Mucosa of rectum (tissue), 2 donors: ENCODE data around the gene PLA2G4D.

ENCODE experiments used
- H3K27ac ChIP-seq, 2 donors: one replicate each; pipeline ENCODE4 v1.7.0; 2013; ENCODE audit warnings: inconsistent platforms in 2 of 2, low read depth in 2 of 2, low read length in 2 of 2
- H3K27me3 ChIP-seq, 2 donors: one replicate each; pipeline ENCODE4 v1.7.0; 2013; ENCODE audit warnings: low read length in 2 of 2; ENCODE audit not compliant: control insufficient read depth in 2 of 2, insufficient read depth in 2 of 2
- H3K36me3 ChIP-seq, 2 donors: one replicate each; pipeline ENCODE4 v1.7.0; 2013; ENCODE audit warnings: low read length in 2 of 2; ENCODE audit not compliant: control insufficient read depth in 2 of 2, insufficient read depth in 2 of 2
- H3K4me1 ChIP-seq, 2 donors: one replicate each; pipeline ENCODE4 v1.7.0; 2013; ENCODE audit warnings: low read length in 2 of 2, mild to moderate bottlenecking in 1 of 2; ENCODE audit not compliant: control insufficient read depth in 2 of 2, insufficient read depth in 2 of 2
- H3K4me3 ChIP-seq, 2 donors: one replicate each; pipeline ENCODE4 v1.7.0; 2013; ENCODE audit warnings: low read length in 2 of 2
- H3K9ac ChIP-seq, 2 donors: one replicate each; pipeline ENCODE4 v1.7.0; 2013; ENCODE audit warnings: low read length in 2 of 2, low read depth in 1 of 2, mild to moderate bottlenecking in 1 of 2
- H3K9me3 ChIP-seq, 2 donors: one replicate each; pipeline ENCODE4 v1.7.0; 2013; ENCODE audit warnings: low read length in 2 of 2; ENCODE audit not compliant: control insufficient read depth in 2 of 2
- donor health status: healthy.
- donor health status: Normal muscosa, but diverticular disease.

The PLA2G4D gene

DNA sequence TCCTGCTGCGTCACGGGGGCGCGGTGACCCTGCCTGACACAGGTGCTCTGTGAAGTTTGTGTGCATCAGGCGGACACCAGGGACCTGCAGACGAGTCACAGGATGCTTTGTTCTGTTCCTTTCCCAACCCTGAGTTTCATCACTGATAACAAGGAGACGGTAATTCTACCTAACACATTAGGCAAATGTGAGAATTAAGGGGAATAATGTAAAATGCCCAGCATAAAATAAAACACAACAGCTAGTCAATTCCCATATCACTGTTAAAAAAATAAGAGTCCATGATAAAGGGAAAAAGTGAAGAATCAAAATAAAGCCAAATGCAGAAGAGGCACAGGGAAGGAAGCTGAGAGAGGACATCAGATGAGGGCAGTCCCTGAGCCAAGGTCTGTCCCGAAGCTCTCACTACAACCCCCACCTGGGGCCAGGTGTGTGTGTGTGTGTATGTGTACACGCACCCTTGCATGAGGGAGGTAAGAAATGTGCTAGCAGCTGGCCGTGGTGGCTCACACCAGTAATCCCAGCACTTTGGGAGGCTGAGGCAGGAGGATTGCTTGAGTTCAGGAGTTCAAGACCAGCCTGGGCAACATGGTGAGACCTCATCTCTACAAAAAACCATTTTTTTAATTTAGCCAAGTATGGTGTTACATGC, 27.5 kb downstream of the PLA2G4D start:
- Histone ChIP-seq H3K36me3 (no peaks in the 10 kb centered on the region), H3K9ac (no peak overlapping the region), H3K9me3 (no peaks in the 10 kb centered on the region), H3K4me1 (peaks cover 0 to 4% of the 10 kb centered on the region in 2 donors), H3K4me3 (no peak overlapping the region), H3K27me3 (no peaks in the 10 kb centered on the region), H3K27ac (no peak overlapping the region)

DNA sequence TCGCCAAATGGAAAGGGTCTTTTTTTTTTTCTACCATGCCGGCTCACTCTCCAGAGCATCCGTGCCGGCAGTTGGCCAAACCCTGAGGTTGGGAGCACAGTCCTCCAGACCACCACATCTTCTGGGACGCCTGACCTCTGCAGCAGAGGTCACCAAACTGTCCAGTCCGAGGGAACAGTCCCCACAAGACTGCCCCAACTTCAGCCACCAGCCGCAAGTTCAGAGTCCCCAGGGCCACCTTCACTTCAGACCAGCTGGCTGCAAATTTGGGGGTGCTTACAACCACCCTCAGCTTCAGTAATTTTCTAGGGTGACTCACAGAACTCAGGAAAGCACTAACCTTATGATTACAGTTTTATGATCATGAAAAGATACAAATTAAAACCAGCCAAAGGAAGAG, 28.9 kb downstream of the PLA2G4D start:
- no peaks in the 10 kb centered on the region for H3K9me3 ChIP-seq
- H3K36me3 ChIP-seq: no peaks in the 10 kb centered on the region
- no peak overlapping the region for H3K9ac ChIP-seq
- H3K4me1 ChIP-seq: peaks cover 0 to 4% of the 10 kb centered on the region in 2 donors
- H3K27me3 ChIP-seq: no peaks in the 10 kb centered on the region
- no peak overlapping the region for H3K4me3 ChIP-seq
- no peak overlapping the region for H3K27ac ChIP-seq

DNA sequence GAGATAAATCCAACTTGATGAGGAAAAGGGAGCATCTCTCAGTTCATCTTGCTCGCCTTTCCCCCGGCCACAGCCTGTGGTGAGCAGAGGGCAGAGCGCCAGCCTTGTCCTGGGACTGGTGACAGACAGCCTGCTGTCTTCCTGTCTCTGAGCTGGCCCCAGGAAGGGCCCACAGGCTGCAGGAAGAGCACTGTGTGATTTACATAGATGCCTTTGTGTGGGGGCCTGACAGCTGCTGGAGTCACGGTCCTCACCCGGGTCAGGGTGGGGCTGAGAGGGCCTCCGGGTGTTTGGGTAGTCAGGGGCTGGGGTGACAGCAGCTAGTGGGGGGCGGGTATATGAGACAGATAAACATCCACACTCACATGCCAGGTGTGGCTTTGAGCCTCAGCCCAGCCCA, 29.3 kb downstream of the PLA2G4D start:
- Histone ChIP-seq H3K4me3 (no peak overlapping the region), H3K4me1 (peaks cover 0 to 4% of the 10 kb centered on the region in 2 donors), H3K9ac (no peak overlapping the region), H3K27ac (no peak overlapping the region), H3K36me3 (no peaks in the 10 kb centered on the region), H3K9me3 (no peaks in the 10 kb centered on the region), H3K27me3 (no peaks in the 10 kb centered on the region)

DNA sequence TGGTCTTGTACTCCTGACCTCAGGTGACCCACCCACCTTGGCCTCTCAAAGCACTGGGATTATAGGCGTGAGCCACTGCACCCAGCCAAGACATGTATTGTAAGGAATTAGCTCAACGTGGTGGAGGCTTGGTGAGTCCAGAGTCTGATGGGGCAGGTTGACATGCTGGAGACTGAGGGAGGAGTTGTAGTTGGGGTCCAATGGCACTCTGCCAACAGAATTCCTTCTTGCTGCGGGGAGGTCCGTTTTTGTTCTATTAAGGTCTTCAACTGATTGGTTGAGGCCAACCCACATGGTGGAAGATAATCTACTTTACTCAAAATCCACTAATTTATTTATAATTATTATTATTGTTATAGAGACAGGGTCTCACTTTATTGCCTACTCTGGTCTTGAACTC, 30.1 kb downstream of the PLA2G4D start:
- H3K4me3 ChIP-seq: no peak overlapping the region
- H3K9me3 ChIP-seq: no peaks in the 10 kb centered on the region
- no peak overlapping the region for H3K27ac ChIP-seq
- no peak overlapping the region for H3K9ac ChIP-seq
- peaks cover 0 to 4% of the 10 kb centered on the region in 2 donors for H3K4me1 ChIP-seq
- no peaks in the 10 kb centered on the region for H3K27me3 ChIP-seq
- H3K36me3 ChIP-seq: no peaks in the 10 kb centered on the region

DNA sequence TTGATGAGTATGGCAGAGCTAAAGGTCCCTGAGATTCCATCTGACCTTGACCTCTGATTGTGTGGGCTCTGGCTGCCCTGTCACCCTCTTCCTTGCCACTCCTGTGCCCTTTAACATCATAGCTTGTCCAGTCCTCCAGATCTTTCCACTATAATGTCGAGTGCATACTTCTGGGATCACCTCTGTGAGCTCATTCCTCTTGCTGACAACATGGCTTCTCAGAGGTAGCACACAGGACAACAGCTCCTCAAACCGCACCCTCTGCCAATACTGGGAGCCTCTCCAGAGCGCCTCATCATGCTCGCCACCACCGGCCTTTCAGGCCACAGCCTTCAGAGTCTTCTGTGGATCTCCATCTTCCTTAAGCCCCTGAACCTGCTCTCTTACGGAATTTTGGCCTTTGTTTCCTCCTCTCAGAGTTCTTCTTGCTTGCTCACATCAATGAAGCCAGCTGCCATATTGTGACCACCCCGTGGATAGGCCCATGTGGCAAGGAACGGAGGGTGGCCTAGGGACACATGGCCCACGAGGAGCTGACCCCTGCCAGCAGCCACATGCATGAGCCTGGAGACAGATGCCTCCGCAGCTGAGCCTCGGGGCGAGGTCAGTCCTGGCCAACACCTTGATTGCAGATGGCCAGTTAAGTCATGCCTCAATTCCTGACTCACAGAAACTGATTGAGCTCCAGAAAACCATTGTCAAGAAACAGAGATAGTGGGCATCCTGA, 31.1 kb downstream of the PLA2G4D start:
- no peaks in the 10 kb centered on the region for H3K27me3 ChIP-seq
- H3K9ac ChIP-seq: no peak overlapping the region
- no peak overlapping the region for H3K27ac ChIP-seq
- H3K9me3 ChIP-seq: no peaks in the 10 kb centered on the region
- H3K4me1 ChIP-seq: peaks cover 0 to 6% of the 10 kb centered on the region in 2 donors
- H3K36me3 ChIP-seq: no peaks in the 10 kb centered on the region
- no peak overlapping the region for H3K4me3 ChIP-seq

DNA sequence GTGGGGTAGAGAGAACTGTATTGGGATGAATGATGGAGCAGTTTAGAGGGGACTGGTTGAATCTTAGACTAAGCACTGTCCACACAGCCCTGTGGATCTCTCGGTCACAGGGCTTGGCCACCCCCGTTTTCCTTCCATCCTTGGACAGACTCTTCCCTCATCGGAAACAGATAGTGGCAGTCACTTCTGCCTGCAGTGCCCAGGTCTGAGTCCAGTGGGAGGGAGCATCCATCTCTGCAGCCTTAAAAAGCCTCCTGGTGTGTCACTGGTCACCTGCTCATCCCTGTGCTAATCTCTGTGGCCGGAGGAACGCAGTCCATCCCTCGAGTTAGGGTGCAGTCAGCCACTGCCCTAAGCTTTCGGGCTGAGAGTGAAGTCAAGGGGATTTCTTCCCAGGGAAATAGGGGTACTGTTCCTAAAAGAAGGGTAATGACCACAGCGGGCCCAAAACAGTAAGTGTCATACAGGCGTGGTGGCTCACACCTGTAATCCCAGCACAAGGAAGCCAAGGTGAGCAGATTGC, 32.0 kb downstream of the PLA2G4D start:
- Histone ChIP-seq H3K9me3 (no peaks in the 10 kb centered on the region), H3K9ac (no peak overlapping the region), H3K36me3 (no peaks in the 10 kb centered on the region), H3K4me3 (no peak overlapping the region), H3K27ac (no peak overlapping the region), H3K4me1 (peaks cover 3 to 15% of the 10 kb centered on the region in 2 donors), H3K27me3 (peaks cover 0 to 3% of the 10 kb centered on the region in 2 donors)

DNA sequence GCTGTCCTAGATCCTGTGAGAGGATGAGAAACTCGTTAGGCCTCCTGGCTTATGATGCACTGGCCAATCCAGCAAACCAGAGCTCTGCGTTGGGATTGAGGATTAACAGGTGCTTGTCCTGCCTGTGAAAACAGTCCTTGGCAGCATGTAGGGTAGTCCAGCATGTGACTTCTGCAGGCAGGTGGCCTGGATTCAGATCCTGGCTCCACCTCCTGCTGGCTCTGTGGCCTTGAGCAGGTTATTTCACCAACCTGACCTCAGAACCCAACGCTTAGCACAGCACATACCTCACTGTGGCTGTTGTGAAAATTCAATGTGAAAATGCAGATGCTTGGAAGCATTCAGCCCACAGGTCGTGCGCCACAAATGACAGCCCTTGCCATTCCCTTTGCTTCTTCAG, 33.6 kb downstream of the PLA2G4D start:
- no peak overlapping the region for H3K9ac ChIP-seq
- no peak overlapping the region for H3K27ac ChIP-seq
- H3K36me3 ChIP-seq: no peaks in the 10 kb centered on the region
- H3K4me1 ChIP-seq: peaks cover 6 to 17% of the 10 kb centered on the region in 2 donors
- peaks cover 0 to 7% of the 10 kb centered on the region in 2 donors for H3K27me3 ChIP-seq
- no peaks in the 10 kb centered on the region for H3K9me3 ChIP-seq
- H3K4me3 ChIP-seq: no peak overlapping the region

DNA sequence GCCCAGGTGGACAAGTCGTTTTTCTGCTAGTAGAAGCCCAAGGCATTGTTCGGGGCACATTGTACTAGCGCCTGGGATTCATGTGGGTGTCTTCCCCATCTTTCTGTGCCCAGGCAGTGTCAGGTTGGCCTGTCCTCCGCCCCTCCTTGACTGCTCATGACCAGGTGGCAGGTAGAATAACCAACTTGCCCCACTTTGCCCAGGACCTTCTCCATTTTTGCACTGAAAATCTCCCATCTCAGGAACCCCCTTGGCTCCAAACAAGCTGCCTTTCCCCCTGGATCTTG, 33.9 kb downstream of the PLA2G4D start:
- Histone ChIP-seq H3K4me1 (peaks cover 6 to 17% of the 10 kb centered on the region in 2 donors), H3K27me3 (peaks cover 0 to 7% of the 10 kb centered on the region in 2 donors), H3K36me3 (no peaks in the 10 kb centered on the region), H3K4me3 (no peak overlapping the region), H3K9ac (no peak overlapping the region), H3K9me3 (no peaks in the 10 kb centered on the region), H3K27ac (no peak overlapping the region)

DNA sequence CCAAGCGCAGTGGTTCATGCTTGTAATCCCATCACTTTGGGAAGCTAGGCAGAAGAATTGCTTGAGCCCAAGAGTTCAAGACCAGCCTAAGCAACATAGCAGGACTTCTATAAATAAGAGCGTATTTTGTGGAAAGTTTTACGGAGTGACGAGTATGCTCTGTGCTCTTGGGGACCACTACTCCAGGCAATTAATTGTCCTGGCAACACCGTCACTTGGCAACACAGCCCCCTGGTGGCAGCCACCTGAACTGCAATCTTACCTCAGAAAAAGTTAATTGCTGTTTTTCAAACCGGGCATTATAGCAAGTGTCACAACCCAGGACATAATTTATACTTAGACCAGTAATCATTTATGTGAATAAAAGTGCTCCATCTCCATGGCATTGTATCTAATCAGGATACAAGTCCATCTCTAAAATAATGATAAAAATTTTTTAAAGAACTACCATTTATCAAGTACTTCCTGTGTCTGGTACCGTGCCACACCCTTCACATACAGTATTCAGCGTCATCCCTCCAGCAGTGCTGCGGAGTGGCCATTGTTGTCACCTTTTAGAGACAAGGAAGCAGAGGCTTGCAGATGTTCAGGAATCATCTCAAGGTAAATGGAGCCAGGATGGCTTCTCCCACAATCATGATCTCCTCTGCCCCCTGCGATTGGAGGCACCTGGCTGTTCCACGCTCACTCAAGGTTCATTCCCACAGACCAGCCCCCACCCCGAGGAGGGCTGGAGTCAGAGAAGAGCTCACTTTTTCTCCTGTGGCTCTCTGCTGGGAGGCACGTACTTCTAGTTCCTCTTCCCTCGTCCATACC, 34.5 kb downstream of the PLA2G4D start:
- no peak overlapping the region for H3K27ac ChIP-seq
- H3K27me3 ChIP-seq: peaks cover 0 to 7% of the 10 kb centered on the region in 2 donors
- no peaks in the 10 kb centered on the region for H3K9me3 ChIP-seq
- peaks cover 6 to 17% of the 10 kb centered on the region in 2 donors for H3K4me1 ChIP-seq
- no peaks in the 10 kb centered on the region for H3K36me3 ChIP-seq
- H3K9ac ChIP-seq: no peak overlapping the region
- no peak overlapping the region for H3K4me3 ChIP-seq

DNA sequence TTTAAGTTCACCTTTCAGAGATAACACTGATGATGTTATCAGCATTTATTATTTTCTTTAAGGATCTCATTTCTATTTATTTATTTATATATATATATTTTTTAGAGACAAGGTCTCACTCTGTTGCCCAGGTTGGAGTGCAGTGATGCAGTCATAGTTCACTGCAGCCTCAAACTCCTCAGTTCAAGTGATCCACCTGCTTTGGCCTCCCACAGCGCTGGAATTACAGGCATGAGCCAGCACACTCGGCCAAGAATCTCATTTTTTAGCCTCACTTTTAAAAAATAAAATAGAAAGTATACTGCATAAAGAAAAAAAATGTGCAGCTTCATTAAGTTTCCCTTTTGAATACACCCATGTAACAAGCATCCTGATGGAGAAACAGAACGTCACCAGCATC, 35.6 kb downstream of the PLA2G4D start:
- H3K27me3 ChIP-seq: peaks cover 0 to 7% of the 10 kb centered on the region in 2 donors
- peaks cover 6 to 17% of the 10 kb centered on the region in 2 donors for H3K4me1 ChIP-seq
- H3K4me3 ChIP-seq: no peak overlapping the region
- no peak overlapping the region for H3K9ac ChIP-seq
- H3K36me3 ChIP-seq: no peaks in the 10 kb centered on the region
- H3K9me3 ChIP-seq: no peaks in the 10 kb centered on the region
- no peak overlapping the region for H3K27ac ChIP-seq
